ENCODE measurements around the gene PAQR5. TPM values are rescaled to one million over a fixed set of nuclear protein-coding genes. Genes with fewer than 3 reads are reported as not detected.
"Not testable (repeated sequence)": the region's sequence is repeated elsewhere in the genome, so short reads cannot be mapped to it uniquely, and the experiment has no call there.

The PAQR5 gene
- total and polyA plus RNA-seq, 5 experiments from 2014 or later: not detected

DNA sequence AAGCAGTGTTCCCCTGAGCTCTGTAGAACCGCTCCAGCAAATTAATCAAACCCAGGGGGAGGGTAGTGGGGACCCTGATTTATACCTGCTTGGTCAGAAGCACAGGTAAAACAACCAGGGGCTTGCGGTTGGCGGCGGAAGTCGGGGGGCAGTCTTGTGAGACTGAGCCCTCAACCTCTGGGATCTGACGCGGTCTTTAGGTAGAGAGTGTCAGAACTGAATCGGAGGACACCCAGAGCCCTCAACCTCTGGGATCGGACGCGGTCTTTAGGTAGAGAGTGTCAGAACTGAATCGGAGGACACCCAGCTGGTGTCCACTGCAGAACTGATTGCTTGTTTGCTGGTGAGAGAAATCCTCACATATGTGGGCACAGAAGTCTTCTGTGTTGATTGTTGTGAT lies 12.9 kb upstream of the PAQR5 start:
- DNase-seq (no peak), ATAC-seq (no peak)
- Mint-ChIP-seq H3K9me3 (no peaks in the 10 kb centered on the region), H3K27ac (peak overlapping the region in 1 of 10 donors; percentile 3), H3K4me3 (no peak overlapping the region), H3K4me1 (no peaks in the 10 kb centered on the region), H3K27me3 (peaks cover 0 to 4% (median 4%) of the 10 kb centered on the region in 5 donors), H3K36me3 (no peaks in the 10 kb centered on the region)
- POLR2A ChIA-PET: interaction anchor here (0.7 kb wide), 1 partner anchor 210 kb away, joined by 3 read pairs; no protein-coding TSS in a partner anchor

- Mint-ChIP-seq H3K36me3 (no peaks in the 10 kb centered on the region), H3K4me1 (no peaks in the 10 kb centered on the region), H3K27ac (no peak overlapping the region), H3K4me3 (no peak overlapping the region), H3K9me3 (no peaks in the 10 kb centered on the region), H3K27me3 (peaks cover 0 to 4% (median 2%) of the 10 kb centered on the region in 5 donors)
- no peak for DNase-seq
- no peak for ATAC-seq
- POLR2A ChIA-PET: no interaction called here
Observed at GRCh38 chr15:69288011-69288410, 10.7 kb upstream of the PAQR5 start.

GRCh38 chr15:69288531-69289341 lies 10.0 kb upstream of the PAQR5 start:
- Mint-ChIP-seq H3K27ac (no peak overlapping the region), H3K27me3 (peaks cover 0 to 4% (median 2%) of the 10 kb centered on the region in 5 donors), H3K9me3 (no peaks in the 10 kb centered on the region), H3K4me3 (no peak overlapping the region), H3K36me3 (no peaks in the 10 kb centered on the region), H3K4me1 (no peaks in the 10 kb centered on the region)
- ATAC-seq: no peak
- POLR2A ChIA-PET: no interaction called here
- no peak for DNase-seq

DNA sequence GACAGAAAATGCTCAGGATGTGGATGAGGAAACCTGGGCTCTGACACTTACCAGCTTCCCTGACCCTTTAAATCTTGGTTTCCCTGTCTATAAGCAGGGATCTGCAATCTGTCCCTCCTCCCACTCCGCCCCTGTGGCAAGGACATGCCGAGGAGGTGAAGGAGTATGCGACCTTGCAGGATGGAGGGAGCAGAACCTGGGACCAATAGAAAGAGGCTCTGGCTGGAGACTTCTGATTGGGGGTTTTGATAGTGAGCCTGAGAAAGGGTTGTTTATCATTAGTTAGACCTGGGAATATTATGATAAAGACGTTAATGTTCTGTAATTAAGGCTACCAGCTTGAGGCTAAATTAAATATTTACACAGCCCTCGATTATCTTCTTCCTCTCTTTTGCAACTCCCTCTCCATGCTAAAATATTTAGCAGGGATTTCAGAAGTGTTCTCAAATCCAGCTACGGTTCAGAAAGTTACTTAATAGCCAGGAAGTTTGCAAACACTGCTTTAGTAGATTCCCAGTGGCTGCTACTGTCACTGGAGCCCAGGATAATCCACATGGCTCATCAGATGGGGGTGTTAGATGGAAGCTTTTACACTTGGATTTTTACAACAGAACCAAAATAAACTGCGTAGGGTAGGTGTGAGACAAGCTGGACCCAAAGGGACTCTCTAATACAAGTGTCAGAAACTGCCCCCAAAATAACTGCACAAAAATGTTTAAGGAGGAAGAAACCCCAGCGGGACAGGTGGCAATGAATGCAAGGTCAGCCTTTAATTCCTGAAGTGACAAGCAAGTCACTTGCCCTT lies 9.2 kb upstream of the PAQR5 start:
- POLR2A ChIA-PET: no interaction called here
- ATAC-seq: no peak
- H3K27me3 Mint-ChIP-seq: peaks cover 0 to 7% (median 2%) of the 10 kb centered on the region in 5 donors
- no peaks in the 10 kb centered on the region for H3K36me3 Mint-ChIP-seq
- H3K9me3 Mint-ChIP-seq: no peaks in the 10 kb centered on the region
- H3K27ac Mint-ChIP-seq: no peak overlapping the region
- H3K4me3 Mint-ChIP-seq: no peak overlapping the region
- H3K4me1 Mint-ChIP-seq: no peaks in the 10 kb centered on the region
- DNase-seq: no peak

DNA sequence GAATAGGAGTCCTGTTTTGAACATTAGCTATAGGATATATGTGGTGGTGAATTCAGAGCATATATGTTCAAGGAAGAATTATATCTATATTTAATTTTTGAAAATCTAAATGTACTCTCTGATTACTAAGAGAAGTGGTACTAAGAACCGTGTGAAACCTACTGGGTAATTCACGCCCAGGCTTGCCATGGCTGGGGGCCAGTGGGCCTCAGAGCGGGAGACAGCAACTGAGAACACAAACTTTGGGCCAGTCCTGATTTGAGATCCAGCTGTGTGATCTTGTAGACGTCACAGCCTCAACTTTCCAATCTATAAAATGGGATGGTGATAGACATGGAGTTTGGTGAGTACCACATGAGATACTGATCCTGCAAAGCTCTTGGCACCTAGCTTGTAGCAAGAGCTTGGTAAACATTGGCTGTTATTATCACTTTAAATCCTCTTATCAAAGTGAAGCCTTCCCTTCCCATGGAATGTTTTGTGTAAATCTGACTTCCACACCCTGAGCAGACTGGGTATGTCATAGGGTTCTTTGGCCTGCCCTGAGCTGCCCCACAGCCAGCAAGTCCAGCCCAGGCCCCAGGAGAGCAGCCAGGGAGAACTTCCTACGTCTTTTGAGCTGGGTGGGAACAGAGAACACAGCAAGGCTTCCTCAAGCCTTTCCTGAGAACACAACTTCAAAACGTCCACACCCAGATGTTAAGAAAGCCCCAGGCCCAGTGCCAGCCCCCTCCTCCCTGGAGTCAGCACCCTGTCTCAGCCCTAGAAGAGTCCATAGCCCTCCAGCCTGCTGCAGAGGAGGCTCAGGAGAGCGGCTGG lies 8.2 kb upstream of the PAQR5 start:
- no peaks in the 10 kb centered on the region for H3K36me3 Mint-ChIP-seq
- no peaks in the 10 kb centered on the region for H3K9me3 Mint-ChIP-seq

GRCh38 chr15:69291651-69292050 lies 7.1 kb upstream of the PAQR5 start:
- H3K9me3 Mint-ChIP-seq, H3K36me3 Mint-ChIP-seq: not testable (repeated sequence)

More for the DNA sequence above, 8.2 kb upstream of the PAQR5 start:
- POLR2A ChIA-PET: no interaction called here
- ATAC-seq: no peak
- H3K4me3 Mint-ChIP-seq: no peak overlapping the region
- DNase-seq: no peak
- no peaks in the 10 kb centered on the region for H3K4me1 Mint-ChIP-seq
- peaks cover 3 to 14% (median 8%) of the 10 kb centered on the region in 5 donors for H3K27me3 Mint-ChIP-seq
- no peak overlapping the region for H3K27ac Mint-ChIP-seq

DNA sequence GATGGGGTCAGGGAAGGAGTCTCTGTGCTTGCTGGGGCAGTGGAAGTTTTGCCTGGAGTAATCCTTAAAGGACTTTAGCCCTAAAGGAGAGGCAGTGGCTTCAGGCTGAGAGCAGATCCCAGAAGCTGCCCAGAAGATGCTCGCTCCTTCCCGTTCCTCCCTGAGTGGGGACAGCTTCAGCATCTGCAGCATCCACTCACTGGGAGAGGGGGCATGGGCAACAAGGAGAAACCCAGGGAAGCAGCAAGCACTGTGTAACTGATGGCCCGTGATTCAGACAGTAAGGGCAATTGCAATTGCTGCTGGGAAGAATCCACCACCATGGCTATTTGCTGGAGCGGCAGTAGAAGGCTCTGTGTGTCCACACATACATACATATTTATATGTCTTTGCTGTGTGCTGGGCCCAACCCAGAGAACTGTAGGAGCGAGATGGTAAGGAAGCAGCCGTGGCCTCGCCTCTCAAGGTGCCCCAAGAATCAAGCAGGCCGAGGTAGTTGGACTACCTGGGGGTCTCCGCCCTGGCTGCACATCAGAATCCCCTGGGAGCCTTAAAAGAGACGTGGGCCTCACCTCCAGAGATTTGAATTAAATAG lies 5.8 kb upstream of the PAQR5 start:
- H3K27ac Mint-ChIP-seq: no peak overlapping the region
- DNase-seq (no peak), ATAC-seq (no peak)
- H3K36me3 Mint-ChIP-seq: no peaks in the 10 kb centered on the region
- no peaks in the 10 kb centered on the region for H3K9me3 Mint-ChIP-seq
- H3K27me3 Mint-ChIP-seq: peaks cover 20 to 30% (median 23%) of the 10 kb centered on the region in 5 donors
- POLR2A ChIA-PET: interaction anchor here (0.6 kb wide), 1 partner anchor 126 kb away, joined by 3 read pairs; no protein-coding TSS in a partner anchor
- no peak overlapping the region for H3K4me3 Mint-ChIP-seq
- peaks cover 0 to 2% (median 0%) of the 10 kb centered on the region in 4 donors for H3K4me1 Mint-ChIP-seq

More at GRCh38 chr15:69291651-69292050, 7.1 kb upstream of the PAQR5 start:
- ATAC-seq, H3K4me1 Mint-ChIP-seq, H3K4me3 Mint-ChIP-seq, H3K27ac Mint-ChIP-seq, DNase-seq, POLR2A ChIA-PET: not testable (repeated sequence)
- H3K27me3 Mint-ChIP-seq: peaks cover 9 to 18% (median 14%) of the 10 kb centered on the region in 5 donors

DNA sequence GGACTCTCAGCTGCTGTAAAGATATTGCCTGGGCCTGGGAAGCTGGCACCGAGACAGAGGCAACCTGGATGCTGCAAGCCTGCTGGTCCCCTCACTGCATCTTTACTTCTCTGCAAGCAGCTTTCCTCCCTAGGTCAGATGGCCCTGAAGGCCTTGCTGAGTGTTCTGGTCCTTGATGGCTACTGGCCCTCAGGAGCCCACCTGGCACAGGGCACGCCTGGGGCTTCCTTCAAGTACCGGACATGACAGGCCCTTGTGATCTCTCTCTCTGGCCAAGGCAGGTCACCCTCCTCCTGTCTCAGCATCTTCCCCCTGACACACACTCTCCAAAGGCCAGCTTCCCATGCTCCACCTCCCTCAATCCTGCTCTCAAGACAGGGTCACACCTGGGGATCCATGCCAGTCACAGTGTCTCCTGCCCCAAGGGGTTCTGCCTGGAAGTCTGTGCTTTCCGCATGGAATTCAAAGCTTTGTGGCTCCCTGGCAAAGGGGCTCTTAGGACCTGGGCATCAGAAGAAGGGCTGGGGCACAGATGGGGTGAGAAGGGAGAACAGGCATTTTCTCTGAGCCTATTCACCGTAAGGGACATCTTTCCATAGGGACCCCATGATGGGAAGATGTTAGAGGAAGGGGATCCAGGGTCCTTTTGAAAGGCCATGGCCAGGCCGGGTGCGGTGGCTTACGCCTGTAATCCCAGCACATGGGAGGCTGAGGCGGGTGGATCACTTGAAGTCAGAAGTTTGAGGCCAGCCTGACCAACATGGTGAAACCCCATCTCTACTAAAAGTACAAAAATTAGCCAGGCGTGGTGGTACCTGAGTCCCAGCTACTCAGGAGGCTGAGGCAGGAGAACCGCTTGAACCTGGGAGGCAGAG lies 4.7 kb upstream of the PAQR5 start:
- H3K27ac Mint-ChIP-seq: peak overlapping the region in 1 of 10 donors; percentile 28
- peaks cover 0 to 3% (median under 1%) of the 10 kb centered on the region in 4 donors for H3K4me1 Mint-ChIP-seq
- H3K36me3 Mint-ChIP-seq: no peaks in the 10 kb centered on the region
- ATAC-seq (no peak), DNase-seq (no peak)
- no peaks in the 10 kb centered on the region for H3K9me3 Mint-ChIP-seq
- POLR2A ChIA-PET: interaction anchor here (0.6 kb wide), 1 partner anchor 127 kb away, joined by 3 read pairs; no protein-coding TSS in a partner anchor
- H3K4me3 Mint-ChIP-seq: no peak overlapping the region
- H3K27me3 Mint-ChIP-seq: peaks cover 20 to 30% (median 23%) of the 10 kb centered on the region in 5 donors

GRCh38 chr15:69296606-69297005 lies 2.1 kb upstream of the PAQR5 start:
- DNase-seq (no peak), ATAC-seq (no peak)
- Mint-ChIP-seq H3K36me3 (peaks cover 0 to 2% (median 0%) of the 10 kb centered on the region in 3 donors), H3K27me3 (peaks cover 29 to 54% (median 42%) of the 10 kb centered on the region in 5 donors), H3K27ac (no peak overlapping the region), H3K4me3 (no peak overlapping the region), H3K9me3 (no peaks in the 10 kb centered on the region), H3K4me1 (peaks cover 2 to 7% (median 5%) of the 10 kb centered on the region in 4 donors)
- POLR2A ChIA-PET: no interaction called here

- ATAC-seq (no peak), DNase-seq (no peak)
- Mint-ChIP-seq H3K27ac (no peak overlapping the region), H3K36me3 (peaks cover 0 to 2% (median 0%) of the 10 kb centered on the region in 3 donors), H3K9me3 (peaks cover 0 to 2% (median 0%) of the 10 kb centered on the region in 9 donors), H3K4me3 (peak overlapping the region in 9 of 10 donors; percentile 10 to 62 (median 44)), H3K4me1 (peaks cover 2 to 7% (median 5%) of the 10 kb centered on the region in 4 donors), H3K27me3 (peaks cover 29 to 66% (median 51%) of the 10 kb centered on the region in 5 donors)
- POLR2A ChIA-PET: no interaction called here
Observed at GRCh38 chr15:69297642-69298353, 914 bp upstream of the PAQR5 start.

DNA sequence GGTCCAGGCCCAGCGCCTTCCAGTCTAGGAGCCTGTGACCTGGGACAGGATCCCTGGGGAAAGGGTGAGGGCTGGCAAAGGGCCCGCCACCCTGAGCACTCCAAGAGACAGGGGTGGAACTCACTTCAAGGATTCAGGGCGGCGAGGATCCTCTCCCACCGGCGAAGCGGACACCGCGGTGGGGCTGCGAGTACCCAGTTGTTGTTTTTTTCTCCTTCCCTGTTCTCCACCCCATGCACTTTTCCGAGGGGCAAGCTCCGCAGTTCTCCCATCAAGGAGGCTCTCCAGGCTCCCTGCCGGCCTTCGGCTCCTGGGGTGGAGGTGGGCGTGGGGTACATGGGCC lies 387 bp upstream of the PAQR5 start:
- Mint-ChIP-seq H3K27ac (no peak overlapping the region), H3K4me1 (peaks cover 2 to 7% (median 5%) of the 10 kb centered on the region in 4 donors), H3K36me3 (peaks cover 0 to 2% (median 0%) of the 10 kb centered on the region in 3 donors), H3K4me3 (peak overlapping the region in 8 of 10 donors; percentile 26 to 62 (median 44)), H3K9me3 (peaks cover 0 to 2% (median 0%) of the 10 kb centered on the region in 9 donors), H3K27me3 (peaks cover 29 to 71% (median 56%) of the 10 kb centered on the region in 5 donors)
- ATAC-seq (no peak), DNase-seq (no peak)
- POLR2A ChIA-PET: no interaction called here
